Measurements from ENCODE around the gene NFATC2.

Gene NFATC2

GRCh38 chr20:51438136-51438535 lies 104.4 kb downstream of the NFATC2 start:
- DNase-seq (ENCODE audit: extremely low read depth in 1 of 2, low read depth in 1 of 2), result no peak

GRCh38 chr20:51437182-51437924 lies 105.2 kb downstream of the NFATC2 start:
- no peak for DNase-seq (ENCODE audit: extremely low read depth in 1 of 2, low read depth in 1 of 2)

- no peak for DNase-seq (ENCODE audit: extremely low read depth in 1 of 2, low read depth in 1 of 2)
Observed at GRCh38 chr20:51434580-51435247, 107.8 kb downstream of the NFATC2 start.

- no peak for DNase-seq (ENCODE audit: extremely low read depth in 1 of 2, low read depth in 1 of 2)
Observed at GRCh38 chr20:51434026-51434425, 108.5 kb downstream of the NFATC2 start.

- no peak for DNase-seq (ENCODE audit: extremely low read depth in 1 of 2, low read depth in 1 of 2)
Observed at GRCh38 chr20:51432875-51433274, 109.6 kb downstream of the NFATC2 start.

- DNase-seq (ENCODE audit: extremely low read depth in 1 of 2, low read depth in 1 of 2), result no peak
Observed at GRCh38 chr20:51432251-51432784, 110.2 kb downstream of the NFATC2 start.

GRCh38 chr20:51431321-51431720 lies 111.2 kb downstream of the NFATC2 start:
- DNase-seq (ENCODE audit: extremely low read depth in 1 of 2, low read depth in 1 of 2), result no peak

GRCh38 chr20:51430198-51430950 lies 112.1 kb downstream of the NFATC2 start:
- DNase-seq (ENCODE audit: extremely low read depth in 1 of 2, low read depth in 1 of 2), result no peak

GRCh38 chr20:51429696-51430095 lies 112.8 kb downstream of the NFATC2 start:
- DNase-seq (ENCODE audit: extremely low read depth in 1 of 2, low read depth in 1 of 2), result no peak

GRCh38 chr20:51429144-51429482 lies 113.4 kb downstream of the NFATC2 start:
- no peak for DNase-seq (ENCODE audit: extremely low read depth in 1 of 2, low read depth in 1 of 2)

- no peak for DNase-seq (ENCODE audit: extremely low read depth in 1 of 2, low read depth in 1 of 2)
Observed at GRCh38 chr20:51428401-51429143, 113.9 kb downstream of the NFATC2 start.

- no peak for DNase-seq (ENCODE audit: extremely low read depth in 1 of 2, low read depth in 1 of 2)
Observed at GRCh38 chr20:51427651-51428291, 114.7 kb downstream of the NFATC2 start.

- no peak for DNase-seq (ENCODE audit: extremely low read depth in 1 of 2, low read depth in 1 of 2)
Observed at GRCh38 chr20:51426718-51427650, 115.5 kb downstream of the NFATC2 start.

- no peak for DNase-seq (ENCODE audit: extremely low read depth in 1 of 2, low read depth in 1 of 2)
Observed at GRCh38 chr20:51425347-51426106, 117.0 kb downstream of the NFATC2 start.

- DNase-seq (ENCODE audit: extremely low read depth in 1 of 2, low read depth in 1 of 2), result no peak
Observed at GRCh38 chr20:51424270-51425117, 118.0 kb downstream of the NFATC2 start.

- DNase-seq (ENCODE audit: extremely low read depth in 1 of 2, low read depth in 1 of 2), result no peak
Observed at GRCh38 chr20:51423810-51424209, 118.7 kb downstream of the NFATC2 start.

GRCh38 chr20:51423290-51423667 lies 119.2 kb downstream of the NFATC2 start:
- DNase-seq (ENCODE audit: extremely low read depth in 1 of 2, low read depth in 1 of 2), result no peak
